GM12864 (cell line): ENCODE data around the gene KHDRBS1.
"Not testable (repeated sequence)": the region's sequence is repeated elsewhere in the genome, so short reads cannot be mapped to it uniquely, and the experiment has no call there.

Source experiments
- DNase-seq: peaks from one replicate; pipeline ENCODE4 v3.0.0-alpha.2; 2011; ENCODE audit warnings: low read depth
- H3K4me3 ChIP-seq: 2 replicates; pipeline ENCODE4 v1.5.1; 2011; ENCODE audit warnings: mild to moderate bottlenecking, low read depth, low read length, control low read depth
- CTCF ChIP-seq: IDR thresholded peaks from 2 replicates; pipeline ENCODE4 v1.5.1; 2011; ENCODE audit warnings: low read depth, mild to moderate bottlenecking, moderate library complexity, low read length, control low read depth, inconsistent platforms; ENCODE audit errors: missing control alignments

The KHDRBS1 gene

GRCh38 chr1:32072622-32073298 lies 59.1 kb downstream of the KHDRBS1 start, which contains the start of gene TMEM39B:
TSS of gene TMEM39B (plus strand) at chr1:32072939. CDS start at chr1:32073048, 109 bp downstream.
- TF ChIP-seq CTCF: no peak
- peak within 1 kb of the TSS; percentile 75 for H3K4me3 ChIP-seq
- DNase-seq: peak; percentile 88

DNA sequence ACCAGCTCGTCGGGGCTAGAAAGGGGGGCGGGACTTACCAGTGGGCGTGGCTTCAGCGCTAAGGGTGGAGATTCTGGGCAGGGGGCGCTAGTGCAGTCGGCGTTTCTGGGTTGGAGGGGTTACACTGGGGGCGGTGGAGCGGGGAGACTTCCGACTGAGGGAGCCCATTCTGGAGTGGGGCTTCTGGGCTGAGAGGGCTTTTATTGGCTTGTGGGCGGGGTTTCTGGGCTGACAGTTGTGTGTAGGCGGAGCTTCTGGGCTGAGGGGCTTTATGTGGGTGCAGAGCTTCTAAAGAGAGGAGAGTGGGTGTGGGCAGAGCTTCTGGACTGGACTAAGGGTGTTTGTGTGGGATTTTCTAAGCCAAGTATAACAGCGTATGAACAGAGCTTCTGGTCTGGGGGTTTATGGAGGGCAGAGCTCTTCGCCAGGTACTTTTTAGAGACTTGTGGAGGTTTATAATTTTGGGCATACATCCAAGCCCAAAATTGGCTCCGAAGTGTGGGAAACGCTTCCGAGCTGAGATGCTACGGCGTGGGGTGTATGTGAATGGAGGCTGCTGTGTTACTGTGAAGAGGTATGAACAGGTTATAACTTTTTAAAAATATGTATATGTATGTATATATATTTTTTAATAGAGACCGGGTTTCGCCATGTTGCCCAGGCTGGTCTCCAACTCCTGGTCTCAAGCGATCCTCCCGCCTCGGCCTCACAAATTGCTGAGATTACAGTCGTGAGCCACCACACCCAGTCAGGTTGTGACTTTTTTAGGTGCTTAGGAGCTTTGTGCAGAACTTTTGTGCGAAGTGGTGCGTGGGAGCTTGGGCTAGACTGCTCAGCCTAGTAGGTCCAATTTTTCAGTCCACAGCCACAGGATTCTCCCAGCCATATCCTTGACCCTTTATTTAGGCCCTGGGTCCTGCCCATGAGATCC lies 59.9 kb downstream of the KHDRBS1 start:
- DNase-seq: no peak
- peak overlapping the region; percentile 75 for H3K4me3 ChIP-seq
- TF ChIP-seq CTCF: peak; percentile 9

- no peak for TF ChIP-seq CTCF
- no peak for DNase-seq
- no peak overlapping the region for H3K4me3 ChIP-seq
Measured at GRCh38 chr1:32074841-32075240, 61.2 kb downstream of the KHDRBS1 start.

DNA sequence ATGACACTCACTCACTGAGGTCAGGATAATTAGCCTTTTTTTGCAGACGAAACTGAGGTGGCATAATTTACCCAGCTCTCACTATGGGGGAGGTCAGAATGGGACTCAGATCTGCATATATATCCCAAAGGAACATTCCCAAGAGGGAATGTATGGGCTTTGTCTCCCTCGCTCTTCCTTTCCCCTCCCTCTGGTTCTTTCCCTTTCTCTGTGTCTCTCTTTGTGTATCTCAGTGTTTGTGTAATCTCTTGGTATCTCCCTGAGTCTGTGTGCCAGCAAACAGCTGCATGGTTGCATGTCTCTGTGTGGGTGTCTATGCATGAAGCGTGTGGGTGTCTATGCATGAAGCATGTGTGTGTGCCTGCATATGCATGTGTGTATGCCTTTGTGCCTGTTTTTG lies 63.8 kb downstream of the KHDRBS1 start:
- DNase-seq: no peak
- no peak for TF ChIP-seq CTCF
- H3K4me3 ChIP-seq: no peak overlapping the region

- H3K4me3 ChIP-seq: no peak overlapping the region
- TF ChIP-seq CTCF: no peak
- no peak for DNase-seq
Measured at GRCh38 chr1:32082022-32082421, 68.4 kb downstream of the KHDRBS1 start.

DNA sequence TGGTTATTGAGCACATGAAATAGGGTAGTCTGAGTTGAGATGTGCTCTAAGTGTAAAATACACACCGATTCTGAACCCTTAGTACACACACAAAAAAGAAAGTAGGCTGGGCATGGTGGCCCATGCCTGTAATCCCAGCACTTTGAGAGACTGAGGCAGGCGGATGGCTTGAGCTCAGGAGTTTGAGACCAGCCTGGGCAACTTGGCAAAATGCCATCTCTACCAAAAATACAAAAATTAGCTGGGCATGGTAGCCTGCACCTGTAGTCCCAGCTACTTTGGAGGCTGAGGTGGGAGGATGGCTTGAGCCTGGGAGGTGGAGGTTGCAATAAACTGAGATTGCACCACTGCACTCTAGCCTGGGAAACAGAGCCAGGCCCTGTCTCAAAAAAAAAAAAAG lies 72.7 kb downstream of the KHDRBS1 start:
- not testable (repeated sequence) for H3K4me3 ChIP-seq, DNase-seq

DNA sequence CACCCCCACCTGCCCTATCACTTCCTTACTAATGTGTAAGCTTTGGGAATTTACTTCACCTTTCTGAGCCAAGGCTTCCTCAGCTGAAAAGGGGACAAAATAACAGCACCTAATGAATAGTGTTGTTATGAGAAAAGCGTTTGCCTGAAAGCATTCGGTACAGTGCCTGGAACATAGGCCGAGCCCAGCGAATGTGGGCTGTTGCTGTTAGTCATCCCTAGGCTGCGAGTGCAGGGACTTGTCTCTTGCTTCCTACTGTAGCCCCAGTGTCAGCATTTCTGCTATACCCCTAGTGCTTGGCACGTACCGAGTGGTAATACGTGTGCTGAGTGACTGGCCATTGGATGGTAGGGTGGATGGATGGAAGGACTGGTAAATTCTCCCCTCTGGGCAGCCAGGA lies 77.5 kb downstream of the KHDRBS1 start:
- no peak for TF ChIP-seq CTCF
- DNase-seq: no peak
- H3K4me3 ChIP-seq: no peak overlapping the region
